GM18867 (cell line): ENCODE results near the gene RAB7A.
"Not testable (repeated sequence)": the region's sequence is repeated elsewhere in the genome, so short reads cannot be mapped to it uniquely, and the experiment has no call there.

Source experiments
- ATAC-seq: cut with Tn5 transposase; IDR thresholded peaks from one replicate; pipeline ENCODE4 v1.9.1; 2021; ENCODE audit warnings: mild to moderate bottlenecking, moderate library complexity; ENCODE audit not compliant: unreplicated experiment

Gene RAB7A

DNA sequence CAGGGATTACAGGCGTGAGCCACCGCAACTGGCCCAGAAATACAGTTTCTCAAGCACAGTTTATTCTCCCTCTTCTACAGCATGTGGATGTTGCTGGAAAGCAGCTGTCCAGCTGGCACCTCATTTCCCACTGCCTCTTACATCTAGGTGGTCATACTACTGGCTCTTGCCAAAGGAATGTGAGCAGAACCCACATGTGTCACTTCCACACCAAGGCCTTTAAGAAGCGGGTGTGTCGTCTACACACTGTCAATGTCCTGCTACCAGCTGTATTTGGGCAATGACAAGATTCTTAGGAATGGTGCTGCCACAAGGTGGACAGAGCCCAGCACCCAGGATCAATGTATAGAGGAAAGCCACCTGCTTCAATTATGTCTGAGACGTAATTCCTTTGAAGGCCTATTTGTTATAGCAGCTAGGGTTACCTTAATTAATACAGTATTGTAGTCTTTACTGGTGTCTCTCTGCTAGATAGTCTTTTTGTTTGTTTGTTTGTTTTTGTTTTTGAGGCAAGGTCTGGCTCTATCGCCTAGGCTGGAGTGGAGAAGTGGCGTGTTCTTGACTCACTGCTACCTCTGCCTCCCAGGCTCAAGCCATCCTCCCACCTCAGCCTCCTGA is 15.1 kb upstream of the RAB7A start:
- ATAC-seq = no peak

DNA sequence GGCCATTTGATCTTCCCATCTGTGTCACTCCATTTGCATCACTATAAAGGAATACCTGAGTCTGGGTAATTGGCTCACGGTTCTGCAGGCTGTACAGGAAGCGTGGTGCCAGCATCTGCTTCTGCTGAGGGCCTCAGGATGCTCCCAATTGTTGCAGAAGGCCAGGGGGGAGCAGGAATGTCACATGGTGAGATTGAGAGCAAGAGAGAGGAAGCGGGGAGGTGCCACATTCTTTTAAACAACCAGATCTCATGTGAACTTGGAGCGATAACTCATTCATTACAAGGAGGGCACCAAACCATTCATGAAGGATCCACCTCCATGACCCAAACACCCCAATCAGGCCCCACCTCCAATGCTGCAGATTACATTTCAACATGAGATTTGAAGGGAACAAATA is 13.1 kb upstream of the RAB7A start:
- ATAC-seq = no peak

DNA sequence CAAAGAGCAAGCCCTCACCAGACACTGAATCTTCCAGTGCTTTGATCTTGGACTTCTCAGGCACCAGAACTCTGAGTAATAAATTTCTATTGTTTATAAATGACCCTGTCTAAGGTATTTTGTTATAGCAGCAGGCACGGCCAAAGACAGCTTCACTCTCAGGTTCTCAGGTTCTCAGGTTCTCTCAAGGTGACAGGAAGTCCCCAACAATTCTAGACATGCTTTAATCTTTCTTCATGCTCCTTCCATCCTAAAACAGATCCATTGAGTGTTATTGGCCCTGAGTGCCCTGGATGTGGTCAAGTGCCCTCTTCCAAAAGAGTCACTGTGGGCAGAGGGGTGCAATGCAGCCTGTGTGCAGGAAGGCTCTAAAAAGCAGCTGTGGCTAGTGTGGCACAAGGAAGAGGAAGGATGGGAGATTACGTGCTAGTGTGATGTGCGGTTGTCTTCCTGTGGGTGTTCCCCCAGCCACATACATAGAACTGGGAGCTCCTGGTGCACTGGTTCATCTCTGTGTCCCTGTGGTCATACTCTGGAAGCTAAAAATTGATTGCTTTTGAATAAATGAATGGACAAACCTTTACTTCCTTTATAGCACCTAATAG is 11.0 kb upstream of the RAB7A start:
- ATAC-seq = no peak

DNA sequence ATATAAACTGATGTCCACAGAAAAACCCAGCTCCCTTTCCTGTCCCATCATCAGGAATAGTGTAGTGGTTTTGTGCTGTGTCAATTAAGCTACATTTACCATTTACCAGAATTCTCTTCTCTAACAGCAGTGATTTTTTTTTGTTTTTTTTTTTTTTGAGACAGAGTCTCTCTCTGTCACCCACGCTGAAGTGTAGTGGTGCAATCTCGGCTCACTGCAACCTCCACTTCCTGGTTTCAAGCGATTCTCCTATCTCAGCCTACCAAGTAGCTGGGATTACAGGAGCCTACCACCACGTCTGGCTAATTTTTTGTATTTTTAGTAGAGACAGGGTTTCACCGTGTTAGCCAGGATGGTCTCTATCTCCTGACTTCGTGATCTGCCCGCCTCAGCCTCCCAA is 7.1 kb upstream of the RAB7A start:
- ATAC-seq = not testable (repeated sequence)

DNA sequence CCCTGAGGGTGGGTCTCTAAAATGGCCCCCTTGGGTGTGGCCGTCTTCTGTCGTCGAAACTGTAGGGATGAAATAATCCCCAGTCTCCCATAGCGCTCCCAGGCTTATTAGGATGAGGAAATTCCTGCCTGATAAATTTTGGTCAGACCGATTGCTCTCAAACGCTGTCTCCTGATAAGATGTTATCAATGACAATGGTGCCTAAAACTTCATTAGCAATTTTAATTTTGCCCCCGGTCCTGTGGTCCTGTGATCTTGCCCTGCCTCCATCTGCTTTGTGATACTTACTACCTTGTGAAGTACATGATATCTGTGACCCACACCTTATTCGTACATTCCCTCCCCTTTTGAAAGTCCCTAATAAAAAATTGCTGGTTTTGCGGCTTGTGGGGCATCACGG is 5.1 kb upstream of the RAB7A start:
- no peak for ATAC-seq

DNA sequence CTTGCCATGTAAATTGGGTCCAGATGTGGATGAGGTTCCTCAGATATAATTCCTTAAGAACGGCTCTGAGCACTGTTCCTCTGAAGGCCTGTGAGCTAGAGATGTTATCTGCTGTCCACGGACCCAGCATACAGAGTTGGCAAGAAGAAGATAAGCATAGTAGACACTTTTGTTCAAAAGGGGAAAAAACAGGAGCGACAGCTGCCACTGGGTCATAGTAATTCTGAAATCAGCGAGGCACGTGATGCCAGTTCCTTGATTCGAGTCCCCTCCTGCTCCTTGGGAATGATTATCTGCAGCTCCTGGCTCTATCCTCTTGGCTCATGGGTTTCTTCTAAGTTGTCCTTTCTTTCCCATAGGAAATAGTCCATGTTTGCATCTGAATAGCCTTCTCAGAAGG is 2.5 kb upstream of the RAB7A start:
- no peak for ATAC-seq

DNA sequence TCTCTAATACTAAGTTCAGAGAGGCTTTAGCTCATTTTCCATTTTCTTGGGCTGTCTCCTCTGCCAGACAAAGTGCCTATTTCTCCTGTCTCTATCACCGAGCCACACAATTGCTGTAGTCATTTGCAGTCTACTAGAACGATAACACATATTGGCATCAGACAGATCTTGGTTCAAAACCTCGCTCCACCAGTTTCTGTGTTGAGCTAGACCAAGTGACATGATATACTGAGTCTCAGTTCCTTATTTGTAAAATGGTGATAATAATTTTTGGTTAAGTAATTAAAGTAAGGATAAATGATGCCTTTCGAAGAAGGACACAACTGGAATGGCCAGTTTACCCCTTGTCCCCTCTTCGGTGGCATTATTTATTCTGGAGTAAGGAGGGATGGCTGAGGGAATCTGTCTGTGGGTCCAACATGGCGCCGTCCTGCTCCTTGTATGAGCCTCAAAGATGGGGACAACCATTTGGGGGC is 398 bp upstream of the RAB7A start:
- peak; percentile 27 for ATAC-seq

DNA sequence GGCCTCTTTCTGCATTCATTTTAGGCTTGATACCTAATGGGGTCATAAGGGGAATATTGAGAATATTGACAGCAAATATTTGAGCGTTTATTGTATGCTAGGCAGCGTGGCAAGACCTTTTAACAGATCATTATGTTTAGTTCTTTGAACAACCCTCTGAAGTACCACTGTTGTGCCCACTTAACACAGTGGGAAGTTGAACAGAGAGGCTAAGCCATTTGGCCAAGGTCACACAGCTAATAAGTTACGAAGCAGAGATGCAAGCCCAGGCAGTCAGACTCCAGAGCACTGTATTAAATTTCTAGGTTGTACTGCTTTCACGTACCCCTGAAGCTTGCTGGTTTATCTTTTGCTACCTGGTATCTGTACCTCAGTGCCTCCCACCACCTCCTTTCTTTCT is 1.1 kb downstream of the RAB7A start:
- no peak for ATAC-seq

DNA sequence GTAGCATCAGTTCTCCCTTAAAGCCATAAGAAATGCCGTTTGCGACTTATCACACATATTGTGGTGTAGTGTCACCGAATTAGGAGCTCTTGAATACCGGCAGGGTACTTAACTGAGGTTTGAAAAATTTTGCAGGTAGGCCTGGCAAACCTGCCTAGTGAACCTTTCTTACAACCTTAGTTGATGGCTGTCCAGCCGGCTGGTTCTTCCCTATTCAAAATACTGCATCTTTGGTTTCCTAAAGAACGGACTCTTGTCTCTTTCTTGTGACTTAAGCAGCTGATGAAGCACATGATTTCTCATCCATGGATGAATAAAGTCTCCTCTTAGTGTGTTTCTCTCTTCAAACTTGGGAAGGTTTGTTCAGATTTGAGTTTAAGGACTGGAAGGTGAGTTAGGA is 1.5 kb downstream of the RAB7A start:
- ATAC-seq = no peak

DNA sequence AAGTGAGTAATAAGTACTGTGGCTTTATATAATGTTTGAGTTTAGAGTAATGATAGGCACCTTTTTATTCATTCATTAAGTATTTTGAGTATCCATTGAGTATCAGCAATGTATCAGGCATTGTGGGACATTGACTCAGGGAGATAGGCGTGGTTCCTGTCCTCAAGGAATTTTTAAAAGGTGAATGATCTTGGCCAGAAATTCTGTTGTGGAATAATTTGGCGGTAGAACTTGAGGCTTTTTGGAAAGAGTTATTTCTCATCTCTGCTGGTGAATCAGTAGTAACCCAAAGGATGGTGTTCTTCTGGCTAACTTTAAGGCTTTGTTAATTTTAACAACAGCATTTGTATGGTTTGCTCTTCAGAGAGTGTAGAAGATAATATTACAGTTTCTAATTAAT is 2.0 kb downstream of the RAB7A start:
- ATAC-seq = no peak

DNA sequence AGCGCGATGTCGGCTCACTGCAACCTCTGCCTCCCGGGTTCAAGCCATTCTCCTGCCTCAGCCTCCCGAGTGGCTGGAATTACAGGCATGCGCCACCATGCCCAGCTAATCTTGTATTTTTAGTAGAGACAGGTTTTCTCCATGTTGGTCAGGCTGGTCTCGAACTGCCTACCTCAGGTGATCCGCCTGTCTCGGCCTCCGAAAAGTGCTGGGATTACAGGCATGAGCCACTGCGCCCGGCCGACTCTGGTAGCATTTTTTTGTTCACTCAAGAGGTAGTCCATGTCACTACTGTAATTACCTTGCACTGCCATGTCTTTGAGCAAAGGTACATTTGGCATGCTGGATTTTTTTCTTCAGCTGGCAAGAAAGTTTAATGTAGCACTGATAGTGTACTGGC is 2.5 kb downstream of the RAB7A start:
- not testable (repeated sequence) for ATAC-seq

DNA sequence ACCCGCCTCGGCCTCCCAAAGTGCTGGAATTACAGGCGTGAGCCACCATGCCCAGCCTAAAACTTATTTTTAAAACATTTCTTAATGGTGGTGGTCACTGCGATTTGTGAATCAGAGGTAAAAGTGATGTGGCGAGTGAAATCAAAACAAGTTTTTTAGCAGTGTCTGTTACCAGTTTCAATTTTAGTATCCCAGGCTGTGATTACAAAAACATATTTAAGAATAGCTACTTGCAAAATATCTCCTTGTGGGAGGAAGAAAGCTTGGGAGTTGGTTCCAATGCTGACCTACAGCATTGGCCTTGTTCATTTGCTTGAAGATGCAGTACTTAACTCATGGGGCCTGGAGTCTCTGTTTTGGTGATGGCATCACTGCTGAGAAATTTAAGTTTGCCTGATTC is 4.5 kb downstream of the RAB7A start:
- ATAC-seq = no peak

DNA sequence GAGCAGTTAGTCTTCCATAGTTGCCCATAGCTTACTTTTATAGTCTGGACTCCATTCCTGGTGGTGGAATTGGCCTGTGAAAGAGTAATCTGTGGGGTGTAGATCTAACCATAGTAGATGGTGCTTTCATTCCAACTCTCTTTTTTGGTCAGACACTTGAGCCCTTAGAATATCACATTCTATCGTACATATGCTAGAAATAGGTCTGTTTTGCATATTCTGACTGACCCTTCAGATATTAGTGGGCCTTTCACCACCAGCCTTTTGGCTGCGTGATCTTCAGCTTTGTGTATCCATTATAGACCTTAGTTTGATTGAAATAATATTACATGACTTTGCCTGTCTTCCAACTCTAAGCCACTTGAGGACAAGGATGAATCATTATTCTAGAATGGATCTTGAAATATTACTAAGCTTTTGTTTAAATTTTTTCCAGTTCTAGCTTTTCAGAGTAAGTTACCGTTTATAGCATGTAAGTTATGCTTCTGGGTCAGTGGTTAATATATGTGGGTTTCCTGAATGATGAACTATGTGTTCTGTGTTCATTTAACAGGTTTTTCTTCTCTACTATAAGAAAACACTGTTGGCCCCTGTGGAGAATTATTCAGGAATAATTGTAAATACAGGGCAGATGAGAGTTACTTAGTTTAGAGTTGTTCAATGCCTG is 8.7 kb downstream of the RAB7A start:
- ATAC-seq = peak; percentile 73

DNA sequence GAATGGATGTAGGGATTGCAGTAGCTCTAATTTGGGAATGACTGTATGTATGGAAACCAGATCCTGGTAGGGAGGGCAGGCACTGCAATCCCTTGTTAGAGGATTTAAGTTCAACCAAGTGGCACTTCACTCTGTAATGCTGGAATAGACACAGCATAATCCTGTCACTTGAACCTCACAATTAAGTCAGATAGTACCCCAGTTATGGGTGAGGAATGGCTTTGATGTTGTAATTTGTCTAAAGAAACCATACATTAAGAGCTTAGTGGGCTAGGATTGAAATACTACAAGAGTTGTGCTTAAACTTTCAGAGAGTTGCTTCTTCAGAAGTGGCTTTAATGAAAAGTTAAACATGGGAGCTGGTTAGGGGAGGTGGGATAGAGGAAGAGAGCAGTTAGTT is 9.3 kb downstream of the RAB7A start:
- no peak for ATAC-seq

DNA sequence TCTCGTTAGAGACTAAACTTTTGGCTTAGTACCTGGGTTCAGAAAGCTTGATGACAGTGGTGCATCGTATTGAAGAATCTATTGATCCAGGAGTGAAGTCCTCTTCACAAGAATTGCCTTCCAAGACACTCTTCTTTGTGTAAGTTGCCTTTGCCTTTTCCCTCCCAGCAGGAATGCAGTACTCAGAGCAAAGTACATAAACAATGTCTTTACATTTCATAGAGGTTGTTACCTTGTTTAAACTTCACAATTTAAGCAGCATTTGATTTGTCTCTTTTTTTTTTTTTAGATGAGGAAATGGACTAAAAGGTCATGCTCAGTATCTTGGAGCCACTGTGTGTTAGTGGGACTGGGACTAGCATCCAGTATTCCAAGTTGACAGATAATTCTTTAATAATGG is 9.9 kb downstream of the RAB7A start:
- ATAC-seq = no peak

DNA sequence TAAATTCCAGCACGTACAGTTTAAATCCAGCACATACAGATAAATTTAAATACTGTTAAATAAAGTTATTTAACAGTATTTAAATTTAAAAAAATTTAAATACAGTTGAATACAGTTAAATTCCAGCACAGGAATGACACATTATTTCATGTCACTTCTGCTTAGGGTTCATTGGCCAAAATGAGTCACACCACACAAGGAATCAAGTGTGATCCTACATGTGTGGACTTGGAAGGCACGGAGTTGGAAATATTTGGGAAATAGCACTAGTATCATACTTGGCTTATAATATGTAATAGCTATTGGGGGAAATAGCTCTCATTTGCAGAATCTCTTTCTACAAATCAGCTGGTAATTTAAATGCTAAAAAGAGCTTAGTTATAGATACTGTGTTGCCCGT is 10.6 kb downstream of the RAB7A start:
- no peak for ATAC-seq

DNA sequence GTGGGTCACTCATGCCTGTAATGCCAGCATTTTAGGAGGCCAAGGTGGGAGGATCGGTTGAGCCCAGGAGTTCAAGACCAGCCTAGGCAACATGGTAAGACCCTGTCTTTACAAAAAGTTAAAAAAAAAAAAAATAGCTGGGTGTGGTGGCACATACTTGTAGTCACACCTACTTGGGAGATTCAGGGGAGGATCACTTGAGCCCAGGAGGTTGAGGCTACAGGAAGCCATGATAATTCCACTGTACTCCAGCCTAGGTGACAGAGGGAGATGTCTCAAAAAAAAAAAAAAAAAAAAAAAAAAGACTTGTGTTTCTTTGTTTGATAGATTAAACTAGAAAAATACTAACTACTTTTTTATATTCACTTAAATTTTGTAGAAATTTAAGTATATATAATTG is 14.6 kb downstream of the RAB7A start:
- ATAC-seq = no peak

DNA sequence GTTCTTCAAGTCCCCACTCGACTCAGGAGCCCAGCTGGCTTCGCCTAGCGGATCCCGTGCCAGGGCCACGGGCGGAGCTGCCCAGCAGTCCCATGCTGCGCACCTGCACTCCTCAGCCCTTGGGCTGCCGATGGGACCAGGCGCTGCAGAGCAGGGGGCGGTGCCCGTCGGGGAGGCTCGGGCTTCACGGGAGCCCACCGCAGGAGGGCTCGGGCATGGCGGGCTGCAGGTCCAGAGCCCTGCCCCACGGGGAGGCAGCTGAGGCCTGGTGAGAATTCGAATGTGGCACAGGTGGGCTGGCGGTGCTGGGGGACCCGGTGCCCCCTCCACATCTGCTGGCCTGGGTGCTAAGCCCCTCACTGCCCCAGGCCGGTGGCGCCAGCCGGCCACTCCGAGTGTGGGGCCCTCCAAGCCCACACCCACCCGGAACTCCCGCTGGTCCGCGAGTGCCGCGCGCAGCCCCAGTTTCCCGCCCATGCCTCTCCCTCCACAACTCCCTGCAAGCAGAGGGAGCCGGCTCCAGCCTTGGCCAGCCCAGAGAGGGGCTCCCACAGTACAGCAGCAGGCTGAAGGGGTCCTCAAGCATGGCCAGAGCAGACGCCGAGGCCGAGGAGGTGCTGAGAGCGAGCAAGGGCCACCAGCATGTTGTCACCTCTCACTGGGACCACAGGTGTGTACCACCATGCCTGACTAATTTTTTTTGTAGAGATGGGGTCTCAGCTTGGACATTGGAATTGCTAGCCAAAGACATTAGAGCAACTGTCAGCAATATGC is 17.0 kb downstream of the RAB7A start:
- ATAC-seq = no peak

DNA sequence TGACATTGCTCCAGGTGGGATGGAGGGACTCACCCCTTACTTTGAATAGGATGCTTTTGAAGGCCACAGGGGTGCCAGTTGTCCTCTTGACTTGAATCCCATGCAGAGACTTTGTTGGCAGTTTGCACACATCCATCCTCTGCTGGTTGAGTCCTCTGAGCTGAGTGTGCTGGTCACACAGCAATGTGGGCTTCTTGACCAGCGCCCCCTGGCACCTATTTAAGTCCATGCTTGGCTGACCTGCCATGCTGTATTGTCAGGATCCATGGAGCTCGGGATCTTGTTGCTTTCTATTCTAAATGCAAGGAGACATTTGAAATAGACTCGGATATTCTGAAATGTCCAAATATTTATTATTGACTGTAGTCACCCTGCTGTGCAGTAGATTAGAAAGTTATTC is 19.8 kb downstream of the RAB7A start:
- ATAC-seq = no peak

DNA sequence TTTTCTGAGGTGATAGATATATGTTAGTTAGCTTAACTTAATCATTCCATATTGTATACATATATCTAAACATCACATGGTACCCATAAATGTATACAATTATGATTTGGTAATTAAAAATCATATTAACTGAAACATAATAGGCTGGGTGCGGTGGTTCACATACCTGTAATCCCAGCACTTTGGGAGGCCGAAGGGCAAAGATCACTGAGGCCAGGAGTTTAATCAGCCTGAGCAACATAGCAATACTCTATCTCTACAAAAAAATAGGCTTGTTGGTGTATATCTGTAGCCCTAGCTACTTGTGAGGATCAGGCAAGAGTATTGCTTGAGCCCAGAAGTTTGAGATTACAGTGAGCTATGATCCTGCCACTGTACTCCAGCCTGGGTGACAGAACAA is 20.9 kb downstream of the RAB7A start:
- no peak for ATAC-seq

DNA sequence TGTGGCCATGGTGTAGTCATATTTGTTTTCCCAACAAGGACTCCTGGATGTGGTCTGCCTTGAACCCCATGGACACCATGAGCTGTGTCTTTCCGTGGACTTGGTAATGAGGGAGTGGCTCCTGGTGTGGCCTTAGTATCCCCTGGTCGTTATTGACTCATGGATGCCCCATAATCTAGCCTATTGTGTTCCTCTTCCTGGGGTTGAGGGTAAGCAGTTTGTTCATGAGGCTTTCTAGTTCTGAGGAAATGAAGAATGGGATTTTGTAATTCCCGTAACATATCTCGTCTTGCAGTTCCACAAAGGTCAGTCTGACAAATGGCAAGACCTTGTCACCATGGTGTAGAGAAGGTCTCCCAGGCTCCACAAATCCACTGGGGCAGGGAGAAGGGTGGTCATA is 22.6 kb downstream of the RAB7A start:
- ATAC-seq = no peak

DNA sequence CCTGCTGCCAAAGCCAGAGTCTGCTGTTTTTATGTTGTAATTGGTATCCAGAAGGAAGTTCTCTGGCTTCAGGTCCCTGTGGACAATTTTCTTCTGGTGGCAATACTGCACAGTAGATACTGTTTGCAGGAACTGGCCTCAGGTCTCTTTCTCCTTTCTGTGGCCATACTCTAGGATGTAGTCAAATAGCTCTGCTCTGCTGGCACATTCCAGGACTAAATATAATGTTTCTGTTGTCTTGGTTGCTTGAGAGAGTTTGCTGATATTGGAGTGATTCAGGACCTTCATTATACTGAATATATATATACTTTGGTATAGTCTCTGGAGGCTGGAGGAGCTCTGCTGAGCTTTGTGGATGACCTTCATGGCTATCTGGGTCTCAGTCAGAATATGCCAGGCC is 23.1 kb downstream of the RAB7A start:
- no peak for ATAC-seq
